Measurements from ENCODE around the gene TMEM63C.

DNA sequence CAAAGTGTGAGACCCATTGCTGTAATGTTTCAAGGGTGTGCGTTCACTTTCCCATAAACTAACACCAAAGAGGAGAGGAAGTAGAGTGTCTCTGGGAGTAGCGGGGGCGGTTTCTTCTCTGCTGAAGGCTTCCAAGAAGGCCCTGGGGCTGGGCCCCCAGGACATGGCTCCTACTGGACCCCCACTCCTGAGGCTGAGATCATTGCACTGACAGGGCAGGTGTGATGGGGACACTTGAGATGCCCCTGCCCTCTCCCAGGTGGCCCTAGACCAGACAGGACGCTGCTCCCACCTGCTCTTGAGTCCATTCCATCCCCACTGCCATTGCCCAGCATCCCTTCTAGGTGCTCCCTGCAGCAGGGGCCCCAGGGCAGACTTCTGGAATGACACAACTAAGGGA is 20.1 kb downstream of the TMEM63C start:
- TF ChIP-seq, protein P1, sequence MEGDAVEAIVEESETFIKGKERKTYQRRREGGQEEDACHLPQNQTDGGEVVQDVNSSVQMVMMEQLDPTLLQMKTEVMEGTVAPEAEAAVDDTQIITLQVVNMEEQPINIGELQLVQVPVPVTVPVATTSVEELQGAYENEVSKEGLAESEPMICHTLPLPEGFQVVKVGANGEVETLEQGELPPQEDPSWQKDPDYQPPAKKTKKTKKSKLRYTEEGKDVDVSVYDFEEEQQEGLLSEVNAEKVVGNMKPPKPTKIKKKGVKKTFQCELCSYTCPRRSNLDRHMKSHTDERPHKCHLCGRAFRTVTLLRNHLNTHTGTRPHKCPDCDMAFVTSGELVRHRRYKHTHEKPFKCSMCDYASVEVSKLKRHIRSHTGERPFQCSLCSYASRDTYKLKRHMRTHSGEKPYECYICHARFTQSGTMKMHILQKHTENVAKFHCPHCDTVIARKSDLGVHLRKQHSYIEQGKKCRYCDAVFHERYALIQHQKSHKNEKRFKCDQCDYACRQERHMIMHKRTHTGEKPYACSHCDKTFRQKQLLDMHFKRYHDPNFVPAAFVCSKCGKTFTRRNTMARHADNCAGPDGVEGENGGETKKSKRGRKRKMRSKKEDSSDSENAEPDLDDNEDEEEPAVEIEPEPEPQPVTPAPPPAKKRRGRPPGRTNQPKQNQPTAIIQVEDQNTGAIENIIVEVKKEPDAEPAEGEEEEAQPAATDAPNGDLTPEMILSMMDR (IDR thresholded peaks at IDR 0.05), result no peak
- TF ChIP-seq EP300 (IDR thresholded peaks at IDR 0.05) (no peak), POLR2A (IDR thresholded peaks at IDR 0.05) (no peak)
